OCI-LY7 (cell line): ENCODE data around the gene NMRAL1. TPM values are rescaled to one million over a fixed set of nuclear protein-coding genes. Genes with fewer than 3 reads are reported as not detected.

Experiments used
- BruUV-seq: library from RNA; stranded (reverse); fragments of 400-500 nt; replicated peaks from 2 replicates; lab custom pipeline; 2021; lab: Mats Ljungman, UMichigan
- CTCF ChIA-PET: fragments of 300-600 bp; sonication (Branson Sonifier 250); formaldehyde crosslinking; loops from one replicate; lab custom pipeline; 2022; ENCODE audit warnings: antibody characterized with exemption; ENCODE audit not compliant: unreplicated experiment; lab: Charles Lee
- POLR2A ChIA-PET: fragments of 300-600 bp; sonication (Branson Sonifier 250); formaldehyde crosslinking; loops from one replicate; lab custom pipeline; 2022; ENCODE audit warnings: antibody characterized with exemption; lab: Charles Lee
- DNase-seq: peaks from one replicate; pipeline ENCODE4 v3.0.0-alpha.2; 2015; ENCODE audit warnings: low spot score
- H2AFZ ChIP-seq: fragments of 200-600 bp; sonication (generic), shearing (Covaris generic); 2 replicates; pipeline ENCODE4 v1.6.1; 2014; ENCODE audit warnings: mild to moderate bottlenecking, antibody characterized with exemption, low read length, moderate library complexity
- H3K27ac ChIP-seq: fragments of 200-600 bp; sonication (generic); 2 replicates; pipeline ENCODE4 v1.5.1; 2014; ENCODE audit warnings: mixed run types, low read depth, mild to moderate bottlenecking, moderate library complexity, low read length, inconsistent platforms; ENCODE audit not compliant: poor library complexity, severe bottlenecking
- H3K36me3 ChIP-seq: fragments of 200-600 bp; sonication (generic); 2 replicates; pipeline ENCODE4 v1.6.1; 2014; ENCODE audit warnings: mild to moderate bottlenecking, antibody characterized with exemption, low read length, moderate library complexity, mixed read lengths; ENCODE audit not compliant: insufficient read depth
- H3K4me1 ChIP-seq: fragments of 200-600 bp; sonication (generic); 2 replicates; pipeline ENCODE4 v1.5.1; 2014; ENCODE audit warnings: mild to moderate bottlenecking, low read length; ENCODE audit not compliant: insufficient read depth, poor library complexity, severe bottlenecking
- H3K4me2 ChIP-seq: fragments of 200-600 bp; sonication (generic); 2 replicates; pipeline ENCODE4 v1.6.1; 2014; ENCODE audit warnings: mild to moderate bottlenecking, low read length
- H3K4me3 ChIP-seq: fragments of 200-600 bp; sonication (generic); 2 replicates; pipeline ENCODE4 v1.5.1; 2014; ENCODE audit warnings: mild to moderate bottlenecking, low read depth, low read length; ENCODE audit not compliant: poor library complexity, severe bottlenecking
- H3K79me2 ChIP-seq: fragments of 200-600 bp; sonication (generic); 2 replicates; pipeline ENCODE4 v1.6.1; 2016; ENCODE audit warnings: low read depth, mild to moderate bottlenecking, low read length, moderate library complexity, mixed read lengths; ENCODE audit not compliant: insufficient read depth
- H3K9me2 ChIP-seq: fragments of 200-600 bp; sonication (generic); 2 replicates; pipeline ENCODE4 v1.6.1; 2016; ENCODE audit warnings: mild to moderate bottlenecking, low read length, mixed read lengths; ENCODE audit not compliant: insufficient read depth
- H3K9me3 ChIP-seq: fragments of 200-600 bp; sonication (generic); 2 replicates; pipeline ENCODE4 v1.6.1; 2014; ENCODE audit warnings: mild to moderate bottlenecking, mixed run types, low read length, mixed read lengths
- H4K20me1 ChIP-seq: fragments of 200-600 bp; sonication (generic); 2 replicates; pipeline ENCODE4 v1.6.1; 2014; ENCODE audit warnings: mild to moderate bottlenecking, antibody characterized with exemption, low read length, moderate library complexity, mixed read lengths; ENCODE audit not compliant: insufficient read depth
- CTCF ChIP-seq: fragments of 200-600 bp; sonication (generic); conservative IDR thresholded peaks from 2 replicates; pipeline ENCODE4 v1.5.1; 2014; ENCODE audit warnings: mild to moderate bottlenecking, antibody characterized with exemption, low read length, moderate library complexity, mixed read lengths
- EZH2phosphoT487 ChIP-seq: fragments of 200-600 bp; sonication (generic); IDR thresholded peaks from 2 replicates; pipeline ENCODE4 v1.6.1; 2018; ENCODE audit warnings: low read depth, borderline replicate concordance, mild to moderate bottlenecking, mixed run types, antibody characterized with exemption, low read length, moderate library complexity, mixed read lengths
- intact Hi-C: fragments of 100-400 bp; cut with micrococcal nuclease; formaldehyde crosslinking; loops from one replicate; pipeline ENCODE4 v1.10.0; 2022; ENCODE audit not compliant: unreplicated experiment
- total RNA-seq, 2 experiments: library from RNA; depleted of rRNA in 1 of 2; stranded (reverse); fragments of >200 nt in 1 of 2; shearing (Covaris generic) in 1 of 2; gene quantifications; 2 replicates each; pipeline ENCODE4 v1.2.3, GENCODE V29; 2014 to 2022

The NMRAL1 gene
- total RNA-seq, 2 experiments from 2014 or later = 92.8 to 139 TPM

DNA sequence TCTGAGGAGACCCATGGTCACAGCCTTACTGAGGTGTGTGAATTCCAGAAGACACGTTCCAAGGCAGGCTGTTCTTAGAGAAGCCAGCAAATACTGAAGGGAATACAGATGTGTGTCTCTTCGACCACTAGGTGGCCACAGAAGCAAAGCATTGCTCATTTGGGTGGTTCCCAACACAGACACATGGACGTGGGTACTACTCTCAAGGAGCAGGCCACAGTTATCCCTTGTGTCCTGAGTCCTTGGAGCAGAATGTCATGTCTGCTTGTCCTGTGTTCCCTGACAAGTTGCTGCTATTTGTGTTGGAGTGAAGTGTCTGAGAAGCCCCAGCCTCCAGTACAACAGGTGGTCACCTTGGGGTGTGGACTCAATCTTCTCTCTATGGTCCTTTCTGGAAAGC, 32.0 kb upstream of the NMRAL1 start:
- Histone ChIP-seq H3K9me2 (no peaks in the 10 kb centered on the region), H3K9me3 (no peaks in the 10 kb centered on the region), H3K79me2 (0 out of 2 replicates have a peak, but pooled peaks cover 4% of the 10 kb centered on the region), H4K20me1 (0 out of 2 replicates have a peak, but pooled peaks cover 6% of the 10 kb centered on the region), H3K4me2 (peak overlapping the region; percentile 64), H2AFZ (no peak overlapping the region), H3K4me1 (peaks cover 28% of the 10 kb centered on the region), H3K4me3 (no peak overlapping the region), H3K36me3 (peaks cover 48% of the 10 kb centered on the region), H3K27ac (peak overlapping the region; percentile 74)
- BruUV-seq = no TSS peak
- no peak for TF ChIP-seq EZH2phosphoT487
- peak; percentile 94 for TF ChIP-seq CTCF
- ChIA-PET POLR2A (interaction anchor here (0.6 to 0.7 kb wide), 2 partner anchors 74 to 566 kb away, joined by 3 to 4 read pairs; no protein-coding TSS in a partner anchor), CTCF (interaction anchor here (0.6 to 2.7 kb wide), 4 partner anchors 31 to 75 kb away, joined by 3 to 16 read pairs (median 4); no protein-coding TSS in a partner anchor)
- DNase-seq = peak; percentile 83
- intact Hi-C loops = loop anchor here (1.0 to 5.0 kb wide), 2 partner anchors 79 to 451 kb away; partner anchors contain the start of gene SEC14L5

- BruUV-seq = no TSS peak
- ChIA-PET CTCF (interaction anchor here (0.6 to 2.7 kb wide), 3 partner anchors 30 to 614 kb away, joined by 3 to 16 read pairs (median 3); no protein-coding TSS in a partner anchor), POLR2A (interaction anchor here (0.5 to 0.7 kb wide), 5 partner anchors 22 to 565 kb away, joined by 3 to 8 read pairs (median 4); partner anchors contain the start of gene CDIP1)
- H3K9me2 ChIP-seq = no peaks in the 10 kb centered on the region
- H3K4me2 ChIP-seq = peak overlapping the region; percentile 64
- H3K4me1 ChIP-seq = peaks cover 28% of the 10 kb centered on the region
- DNase-seq = peak; percentile 90
- H2AFZ ChIP-seq = no peak overlapping the region
- peak overlapping the region; percentile 74 for H3K27ac ChIP-seq
- peaks cover 39% of the 10 kb centered on the region for H3K36me3 ChIP-seq
- 0 out of 2 replicates have a peak, but pooled peaks cover 4% of the 10 kb centered on the region for H3K79me2 ChIP-seq
- H3K4me3 ChIP-seq = peak overlapping the region; percentile 31
- H4K20me1 ChIP-seq = 0 out of 2 replicates have a peak, but pooled peaks cover 6% of the 10 kb centered on the region
- H3K9me3 ChIP-seq = no peaks in the 10 kb centered on the region
- TF ChIP-seq EZH2phosphoT487 (no peak), CTCF (no peak)
- intact Hi-C loops = loop anchor here (1.0 to 5.0 kb wide), 4 partner anchors 28 to 452 kb away; partner anchors contain the start of gene SEC14L5
Measured at GRCh38 chr16:4505356-4506147, 31.1 kb upstream of the NMRAL1 start.
